NCI-H748 (cell line): ENCODE results near the gene PDLIM7.

ENCODE experiments used
- DNase-seq: peaks from one replicate; lab custom pipeline; 2025; ENCODE audit not compliant: unreplicated experiment; lab: John Stamatoyannopoulos, UW

Gene PDLIM7

DNA sequence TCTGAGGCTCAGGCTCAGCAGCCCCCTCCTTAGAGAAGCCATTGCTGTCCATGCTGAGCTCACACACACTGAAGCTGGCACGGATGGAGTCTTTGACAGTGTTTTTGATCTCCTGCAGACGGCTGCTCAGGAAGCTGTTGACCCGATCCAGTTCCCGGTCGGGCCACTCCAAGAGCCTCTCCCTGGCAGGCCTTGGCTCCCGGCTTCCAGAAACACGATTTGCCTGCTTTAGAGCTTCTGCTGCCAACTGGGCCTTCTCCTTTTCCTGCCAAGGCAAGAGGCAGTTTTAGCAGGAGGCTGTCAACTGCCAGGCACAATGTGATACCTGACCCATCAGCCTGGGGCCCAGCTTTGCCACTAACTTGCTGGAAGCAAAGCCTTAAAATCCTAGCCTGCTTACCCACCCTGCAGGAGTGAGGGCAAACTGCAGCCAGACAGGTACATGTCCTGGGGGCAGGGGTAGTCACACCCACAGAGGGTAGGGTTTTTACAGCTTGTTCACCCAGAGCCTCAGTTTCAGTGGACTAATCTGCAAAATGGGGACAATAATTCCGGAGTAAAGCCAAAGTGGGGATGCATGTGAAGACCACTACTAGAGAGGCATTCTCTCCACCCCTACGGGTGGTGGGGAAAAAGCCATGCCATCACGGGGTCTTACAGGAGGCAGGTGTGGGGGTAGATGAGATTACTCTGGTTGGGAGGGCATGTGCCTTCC is 27.7 kb upstream of the PDLIM7 start:
- DNase-seq, result no peak

- DNase-seq, result no peak
These were observed 27.1 kb upstream of the PDLIM7 start for GRCh38 chr5:177524539-177524900.

DNA sequence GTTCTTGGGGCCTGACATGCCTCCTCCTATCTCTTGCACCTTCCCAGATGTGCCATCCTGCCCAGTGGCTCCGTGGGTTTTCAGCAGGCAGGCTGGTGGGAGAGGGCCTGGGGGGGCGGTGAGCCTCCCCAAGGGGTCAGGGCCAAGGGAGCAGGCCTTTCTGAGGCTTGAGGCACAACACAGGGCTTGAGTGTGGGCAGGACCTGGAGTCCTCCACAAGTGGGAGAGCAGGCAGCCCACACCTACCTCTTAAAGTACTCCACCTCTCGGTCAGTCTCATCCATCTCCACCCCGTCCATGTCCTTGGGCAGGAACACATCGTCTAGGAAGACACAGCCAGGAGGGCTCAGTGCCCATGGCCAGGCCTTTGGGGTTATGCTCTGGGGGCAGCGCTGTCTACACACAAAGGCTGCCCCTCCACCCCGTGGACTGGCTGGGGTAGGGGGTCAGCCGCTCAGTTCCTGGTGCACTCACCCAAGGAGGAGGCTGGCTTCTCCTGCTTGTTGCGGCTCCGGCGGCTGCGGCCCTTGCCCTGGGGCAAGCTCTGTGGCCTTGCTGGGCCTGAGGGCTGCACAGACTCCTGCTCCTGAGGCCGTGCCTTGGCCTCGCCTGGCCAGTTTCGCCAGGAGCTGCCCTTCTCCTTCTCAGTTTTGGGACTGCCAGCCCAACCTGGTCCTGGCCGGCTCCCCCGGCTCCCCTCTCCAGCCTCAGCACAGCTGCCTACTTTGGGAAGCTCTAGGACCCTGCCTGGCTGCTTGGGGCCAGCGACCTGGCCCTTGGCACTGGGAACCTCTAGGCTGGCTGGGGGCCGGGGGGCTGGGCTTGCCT is 26.5 kb upstream of the PDLIM7 start:
- DNase-seq, result no peak

- DNase-seq, result no peak
These were observed 23.6 kb upstream of the PDLIM7 start for GRCh38 chr5:177520916-177521513.

GRCh38 chr5:177520271-177520670 is 22.9 kb upstream of the PDLIM7 start:
- DNase-seq, result no peak

- no peak for DNase-seq
These were observed 22.2 kb upstream of the PDLIM7 start for GRCh38 chr5:177519463-177520235.

GRCh38 chr5:177516601-177517568 is 19.5 kb upstream of the PDLIM7 start, which contains the start of gene DDX41:
Gene DDX41, minus strand, starts transcription at chr5:177516961. Its CDS starts 16 bp downstream, at chr5:177516945.
- DNase-seq, result peak; percentile 99

DNA sequence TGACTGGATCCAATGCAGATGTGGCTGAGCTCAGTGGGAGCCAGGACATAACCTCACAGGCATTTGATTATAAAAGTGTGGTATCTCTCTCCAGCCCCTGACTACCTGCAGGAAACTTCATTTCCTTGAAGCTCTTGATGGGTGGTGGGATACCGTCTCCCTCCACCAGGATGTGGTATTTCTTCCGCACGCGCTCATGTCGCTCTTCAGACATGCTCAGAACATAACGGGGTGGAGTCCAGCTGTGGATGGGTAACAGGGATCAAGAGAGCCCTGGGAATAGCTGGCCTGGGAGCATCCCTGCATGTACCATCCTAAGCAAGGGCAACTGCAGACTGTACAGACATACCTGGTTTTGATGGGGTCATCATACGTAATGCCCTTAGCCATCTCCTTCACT is 18.2 kb upstream of the PDLIM7 start:
- no peak for DNase-seq

DNA sequence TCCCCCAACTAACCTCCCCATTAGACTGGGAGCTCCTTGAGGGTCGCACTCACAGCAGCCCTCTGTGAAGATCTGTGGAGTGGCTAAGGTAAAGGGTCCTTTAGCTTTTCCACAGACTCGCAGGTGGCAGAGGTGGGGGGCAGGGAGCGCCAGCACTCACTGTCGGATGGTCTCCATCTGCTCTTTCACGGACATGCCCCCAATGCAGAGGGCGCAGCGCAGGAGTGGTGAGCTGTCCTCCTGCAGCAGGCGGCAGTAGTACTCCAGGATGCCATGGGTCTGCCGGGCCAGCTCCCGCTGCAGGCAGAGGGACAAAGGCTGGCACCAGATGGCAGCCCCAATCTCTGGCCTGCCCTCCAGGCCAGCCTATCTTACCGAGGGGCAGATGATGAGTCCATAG is 17.1 kb upstream of the PDLIM7 start:
- DNase-seq, result no peak

GRCh38 chr5:177513500-177513899 is 16.1 kb upstream of the PDLIM7 start:
- no peak for DNase-seq

- no peak for DNase-seq
These were observed 15.5 kb upstream of the PDLIM7 start for GRCh38 chr5:177512736-177513380.

GRCh38 chr5:177511796-177512675 is 14.6 kb upstream of the PDLIM7 start:
- DNase-seq, result no peak

- no peak for DNase-seq
These were observed 13.8 kb upstream of the PDLIM7 start for GRCh38 chr5:177511181-177511580.

DNA sequence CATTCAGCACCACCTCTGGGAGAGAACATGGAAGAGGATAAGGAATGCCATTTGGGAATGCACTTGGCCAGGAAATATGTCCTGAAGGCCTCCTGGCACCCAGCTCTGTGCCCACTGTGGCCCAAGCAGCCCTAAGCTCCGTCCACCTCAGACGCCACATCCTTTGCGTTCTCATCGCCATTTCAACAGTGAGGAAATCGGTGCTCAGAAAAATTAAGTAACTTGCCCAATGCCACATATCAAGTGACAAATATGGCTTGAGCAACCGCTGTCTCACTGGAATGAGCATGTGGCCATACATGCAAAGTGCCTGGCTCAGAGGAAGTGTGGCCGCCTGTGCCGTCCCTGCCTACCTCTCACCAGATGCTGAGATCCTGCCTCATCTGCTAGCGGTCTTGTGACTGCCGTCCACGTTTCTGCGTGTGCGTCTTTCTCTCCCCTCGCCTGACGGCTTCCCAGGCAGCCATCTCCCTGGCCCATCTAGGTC is 13.2 kb upstream of the PDLIM7 start:
- DNase-seq, result no peak

- DNase-seq, result no peak
These were observed 12.7 kb upstream of the PDLIM7 start for GRCh38 chr5:177509991-177510566.

GRCh38 chr5:177509381-177509951 is 12.1 kb upstream of the PDLIM7 start, which contains the start of gene DOK3:
Gene DOK3, minus strand, starts transcription at chr5:177509826. Its CDS starts 286 bp downstream, at chr5:177509540.
- DNase-seq, result no peak

- DNase-seq, result no peak
These were observed 11.4 kb upstream of the PDLIM7 start for GRCh38 chr5:177508837-177509236.

DNA sequence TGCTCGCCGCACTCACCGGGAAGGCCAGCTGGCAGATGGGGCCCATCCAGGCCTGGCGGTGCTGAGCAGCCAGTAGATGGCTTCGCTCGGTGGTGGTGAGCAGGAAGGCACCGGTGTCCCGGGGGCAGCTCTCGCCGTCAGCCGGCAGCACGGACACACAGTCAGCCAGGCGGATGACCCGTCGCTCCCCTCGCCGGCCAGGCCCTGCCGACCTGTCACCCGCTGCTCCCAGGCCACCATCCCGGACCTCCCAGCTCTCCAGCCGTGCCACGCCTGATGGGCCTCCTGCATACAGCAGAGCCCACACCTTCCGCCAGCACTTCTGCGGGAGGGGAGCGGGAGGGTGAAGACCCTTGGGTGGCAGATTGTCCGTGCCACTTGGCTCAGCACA is 10.8 kb upstream of the PDLIM7 start:
- no peak for DNase-seq
